Smooth muscle cell (in vitro differentiated cells): ENCODE data around the gene CAPN14. TPM values are rescaled to one million over a fixed set of nuclear protein-coding genes. Genes with fewer than 3 reads are reported as not detected.
A peak's percentile ranks its signal among the peaks of the same experiment; 100 is the strongest.

Experiments used
- DNase-seq: peaks from one replicate; lab custom pipeline; 2025; ENCODE audit not compliant: unreplicated experiment; lab: John Stamatoyannopoulos, UW
- H2AFZ ChIP-seq: fragments of 200-600 bp; sonication (generic); 2 replicates; pipeline ENCODE4 v1.6.0; 2016; ENCODE audit warnings: antibody characterized with exemption, low read depth, mild to moderate bottlenecking
- H3F3A ChIP-seq: fragments of 200-600 bp; sonication (generic); 2 replicates; pipeline ENCODE4 v1.6.0; 2017; ENCODE audit warnings: antibody characterized with exemption, low read depth
- H3K27ac ChIP-seq: fragments of 200-600 bp; sonication (generic); 2 replicates; pipeline ENCODE4 v1.5.1; 2016; ENCODE audit warnings: low read depth, mild to moderate bottlenecking
- H3K27me3 ChIP-seq: fragments of 200-600 bp; sonication (generic); 2 replicates; pipeline ENCODE4 v1.6.1; 2016; ENCODE audit warnings: low read depth, mild to moderate bottlenecking
- H3K36me3 ChIP-seq: fragments of 200-600 bp; sonication (generic); 2 replicates; pipeline ENCODE4 v1.5.1; 2016; ENCODE audit warnings: low read depth
- H3K4me1 ChIP-seq: fragments of 200-600 bp; sonication (generic); 2 replicates; pipeline ENCODE4 v1.5.1; 2016; ENCODE audit warnings: low read depth
- H3K4me2 ChIP-seq: fragments of 200-600 bp; sonication (generic); 2 replicates; pipeline ENCODE4 v1.6.0; 2016; ENCODE audit warnings: mild to moderate bottlenecking
- H3K4me3 ChIP-seq: fragments of 200-600 bp; sonication (generic); 2 replicates; pipeline ENCODE4 v1.5.1; 2016; ENCODE audit warnings: mild to moderate bottlenecking
- H3K79me2 ChIP-seq: fragments of 200-600 bp; sonication (generic); 2 replicates; pipeline ENCODE4 v1.6.0; 2016; ENCODE audit warnings: low read depth, mild to moderate bottlenecking
- H3K9ac ChIP-seq: fragments of 200-600 bp; sonication (generic); 2 replicates; pipeline ENCODE4 v1.6.0; 2016; ENCODE audit warnings: low read depth
- H3K9me3 ChIP-seq: fragments of 200-600 bp; sonication (generic); replicated peaks from 2 replicates; pipeline ENCODE4 v1.5.1; 2016; ENCODE audit warnings: low read depth
- H4K20me1 ChIP-seq: fragments of 200-600 bp; sonication (generic); 2 replicates; pipeline ENCODE4 v1.6.0; 2016; ENCODE audit warnings: low read depth
- CTCF ChIP-seq: fragments of 200-600 bp; sonication (generic); IDR thresholded peaks from 2 replicates; pipeline ENCODE4 v1.5.1; 2017; ENCODE audit warnings: borderline replicate concordance, mild to moderate bottlenecking, antibody characterized with exemption; ENCODE audit not compliant: insufficient read depth, poor library complexity, severe bottlenecking
- WGBS: methylation state at CpG from one replicate; pipeline ENCODE4 v1.1.7; 2016; ENCODE audit warnings: low lambda C conversion rate; 5-methylcytosine and 5-hydroxymethylcytosine counted together
- polyA plus RNA-seq: library from polyadenylated mRNA; unstranded; fragments of >200 nt; fragmentation: Nextera tagmentation; extraction: Ambion mirVana; gene quantifications from 2 replicates; pipeline ENCODE4 v1.2.1, GENCODE V29; 2016
- total RNA-seq: library from RNA; depleted of rRNA; stranded (reverse); fragments of >200 nt; gene quantifications from 2 replicates; pipeline ENCODE4 v1.2.3, GENCODE V29; 2014

CAPN14 gene
- total and polyA plus RNA-seq, 2 experiments from 2014 or later: 0.13 to 0.55 TPM

- Histone ChIP-seq H4K20me1 (peaks cover 76% of the 10 kb centered on the region), H2AFZ (no peak overlapping the region), H3K27me3 (no peaks in the 10 kb centered on the region), H3K9ac (no peak overlapping the region), H3K36me3 (no peaks in the 10 kb centered on the region), H3K4me3 (no peak overlapping the region), H3K9me3 (no peaks in the 10 kb centered on the region), H3K27ac (no peak overlapping the region), H3K79me2 (peaks cover 22% of the 10 kb centered on the region), H3K4me1 (no peaks in the 10 kb centered on the region), H3F3A (no peaks in the 10 kb centered on the region), H3K4me2 (no peak overlapping the region)
- DNase-seq: no peak
- WGBS: 85% methylated on average over 11 of the region's 11 CpGs
- no peak for TF ChIP-seq CTCF
Observed at GRCh38 chr2:31240381-31241365, 23.4 kb upstream of the CAPN14 start.

GRCh38 chr2:31239593-31240177, 22.4 kb upstream of the CAPN14 start:
- H3K9ac ChIP-seq: no peak overlapping the region

GRCh38 chr2:31238906-31239592, 21.7 kb upstream of the CAPN14 start:
- H2AFZ ChIP-seq: no peak overlapping the region
- no peaks in the 10 kb centered on the region for H3K27me3 ChIP-seq
- no peak overlapping the region for H3K9ac ChIP-seq
- H4K20me1 ChIP-seq: peaks cover 76% of the 10 kb centered on the region
- H3K9me3 ChIP-seq: no peaks in the 10 kb centered on the region
- H3K4me3 ChIP-seq: no peak overlapping the region
- no peaks in the 10 kb centered on the region for H3K4me1 ChIP-seq
- no peaks in the 10 kb centered on the region for H3K36me3 ChIP-seq
- peaks cover 22% of the 10 kb centered on the region for H3K79me2 ChIP-seq
- H3K4me2 ChIP-seq: no peak overlapping the region
- peaks cover 3% of the 10 kb centered on the region for H3F3A ChIP-seq
- no peak for DNase-seq
- TF ChIP-seq CTCF: no peak
- H3K27ac ChIP-seq: no peak overlapping the region
- WGBS: 96% methylated on average over 13 of the region's 13 CpGs

More at GRCh38 chr2:31239593-31240177, 22.4 kb upstream of the CAPN14 start:
- no peaks in the 10 kb centered on the region for H3K36me3 ChIP-seq
- no peak for TF ChIP-seq CTCF
- WGBS: 41% methylated on average over 22 of the region's 22 CpGs
- no peak overlapping the region for H3K4me3 ChIP-seq
- H3K27ac ChIP-seq: no peak overlapping the region
- H2AFZ ChIP-seq: no peak overlapping the region
- H3K4me2 ChIP-seq: peak overlapping the region; percentile 20
- H3K4me1 ChIP-seq: no peaks in the 10 kb centered on the region
- H4K20me1 ChIP-seq: peaks cover 79% of the 10 kb centered on the region
- peak; percentile 7 for DNase-seq
- H3K27me3 ChIP-seq: no peaks in the 10 kb centered on the region
- H3K9me3 ChIP-seq: no peaks in the 10 kb centered on the region
- H3F3A ChIP-seq: peaks cover 2% of the 10 kb centered on the region
- H3K79me2 ChIP-seq: peaks cover 22% of the 10 kb centered on the region
